Measurements from ENCODE around the gene HIVEP3. TPM values are rescaled to one million over a fixed set of nuclear protein-coding genes. Genes with fewer than 3 reads are reported as not detected.

The HIVEP3 gene
- total and polyA plus RNA-seq, 2 of the 13 experiments (the other 11 are each of a cell fraction or from before 2014, with no cell fraction given): 0.05 TPM; not detected in 1

GRCh38 chr1:41773144-41773591 lies 145.6 kb downstream of the HIVEP3 start:
- Histone ChIP-seq H2AFZ (ENCODE audit: low read length) (no peak overlapping the region), H3K27ac (ENCODE audit: extremely low read length, insufficient read depth, low read length) (no peak overlapping the region), H4K20me1 (ENCODE audit: insufficient read depth, low read length) (no peaks in the 10 kb centered on the region), H3K4me2 (ENCODE audit: low read depth, low read length) (no peak overlapping the region), H3K9ac (ENCODE audit: insufficient read depth, low read depth, low read length) (no peak overlapping the region), H3K27me3 (ENCODE audit: control insufficient read depth in 1 of 2, insufficient read depth in 2 of 2, low read length in 2 of 2) (peaks cover 1 to 6% of the 10 kb centered on the region in 2 experiments; a peak in 2 of 5 replicates), H3K79me2 (ENCODE audit: insufficient read depth, low read length) (no peaks in the 10 kb centered on the region), H3K4me1 (ENCODE audit: insufficient read depth, low read length) (no peaks in the 10 kb centered on the region), H3K4me3 (replicated peaks in 1 of 3; ENCODE audit: insufficient read depth in 1 of 3, low read depth in 2 of 3, low read length in 3 of 3) (no peak overlapping the region), H3K36me3 (replicated peaks in 1 of 2; ENCODE audit: control insufficient read depth in 1 of 2, insufficient read depth in 2 of 2, low read length in 2 of 2) (no peaks in the 10 kb centered on the region), H3K9me3 (ENCODE audit: low read length) (no peaks in the 10 kb centered on the region)
- FAIRE-seq (no peak), DNase-seq (ENCODE audit: low spot score) (no peak), ATAC-seq (no peak)
- ChIA-PET POLR2A (no interaction called here), CTCF (ENCODE audit: low intra/inter-chr PET ratio, low total read pairs) (no interaction called here)
- no TSS peak for BruUV-seq (replicated peaks)
- in situ Hi-C loops (cut with HindIII; ENCODE audit: extremely low pct_ligation_motif_present, low pct_unique_long_range_greater_than_20kb) (no loop called here), intact Hi-C loops (cut with micrococcal nuclease; ENCODE audit: unreplicated experiment) (no loop called here)
- WGBS (ENCODE audit: low lambda C conversion rate): 40% methylated on average over 5 of the region's 5 CpGs
- TF ChIP-seq MXI1 (IDR thresholded peaks at IDR 0.05; ENCODE audit: borderline replicate concordance, low read depth, low read length): no peak
- no peak for TF ChIP-seq EEA1 (CRISPR knock-in tag; IDR thresholded peaks at IDR 0.05; ENCODE audit: borderline replicate concordance)
- no peak for TF ChIP-seq ZNF704 (CRISPR knock-in tag; IDR thresholded peaks at IDR 0.05; ENCODE audit: borderline replicate concordance)
- TF ChIP-seq TFDP2 (CRISPR knock-in tag; IDR thresholded peaks at IDR 0.05): no peak
- TF ChIP-seq ZNF558 (CRISPR knock-in tag; IDR thresholded peaks at IDR 0.05; ENCODE audit: borderline replicate concordance): no peak
- no peak for TF ChIP-seq ZFP91 (CRISPR knock-in tag; IDR thresholded peaks at IDR 0.05; ENCODE audit: borderline replicate concordance)
- TF ChIP-seq ZNF550 (CRISPR knock-in tag; IDR thresholded peaks at IDR 0.05; ENCODE audit: borderline replicate concordance): no peak
- no peak for TF ChIP-seq ZSCAN5A (CRISPR knock-in tag; IDR thresholded peaks at IDR 0.05; ENCODE audit: borderline replicate concordance)
- no peak for TF ChIP-seq ZNF691 (CRISPR knock-in tag; IDR thresholded peaks at IDR 0.05; ENCODE audit: borderline replicate concordance, low read depth)
- no peak for TF ChIP-seq SSRP1 (CRISPR knock-in tag; IDR thresholded peaks at IDR 0.05)
- TF ChIP-seq ZIK1 (CRISPR knock-in tag; IDR thresholded peaks at IDR 0.05; ENCODE audit: borderline replicate concordance, low read depth): no peak
- no peak for TF ChIP-seq SP140L (CRISPR knock-in tag; IDR thresholded peaks at IDR 0.05; ENCODE audit: borderline replicate concordance)
- no peak for TF ChIP-seq NFE2L2 (IDR thresholded peaks at IDR 0.05; ENCODE audit: low read length)
- TF ChIP-seq STAT5B (CRISPR knock-in tag; IDR thresholded peaks at IDR 0.05): no peak
- no peak for TF ChIP-seq STAG1 (CRISPR knock-in tag; IDR thresholded peaks at IDR 0.05)
- no peak for TF ChIP-seq PHF8 (CRISPR knock-in tag; IDR thresholded peaks at IDR 0.05)
- TF ChIP-seq ETV6 (CRISPR knock-in tag; conservative IDR thresholded peaks at IDR 0.05): no peak

Measured in HepG2 (cell line).